ENCODE results near the gene TXNDC5. TPM values are rescaled to one million over a fixed set of nuclear protein-coding genes. Genes with fewer than 3 reads are reported as not detected.

TXNDC5 gene
- total RNA-seq, 1 experiment from 2014 or later: 162 TPM

DNA sequence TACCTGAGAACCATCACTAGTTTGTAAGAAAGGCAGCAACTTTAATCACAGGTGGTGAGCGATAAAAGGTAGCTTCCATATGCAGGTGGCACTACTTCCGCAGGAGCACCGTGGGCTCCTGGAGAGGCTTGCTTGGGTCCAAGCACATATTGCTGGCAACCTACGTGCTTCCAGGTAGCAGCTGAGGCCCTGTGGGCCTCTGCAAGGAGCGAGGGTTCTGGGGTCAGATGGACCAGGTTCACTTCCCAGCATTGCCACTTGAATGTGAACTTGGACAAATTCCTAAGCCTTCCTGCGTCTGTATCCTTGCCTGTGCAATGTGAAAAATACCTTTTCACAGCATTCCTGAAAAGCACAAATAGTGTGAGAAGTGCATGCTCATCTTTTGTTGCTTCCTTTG lies 31.0 kb downstream of the TXNDC5 start:
- H3K9ac ChIP-seq (ENCODE audit: low read length): no peak overlapping the region
- DNase-seq (ENCODE audit: low read depth, low spot score) (no peak), ATAC-seq (no peak; the same call in 1 of the 2 replicates)
- ChIA-PET POLR2A (no interaction called here), RAD21 (ENCODE audit: low non-redundant PET in 1 of 2, low total read pairs in 2 of 2, uncharacterized antibody in 2 of 2, unreplicated experiment in 2 of 2) (interaction anchor here in 1 of 2 experiments (0.9 kb wide), 1 partner anchor 66 kb away, joined by 3 read pairs; no protein-coding TSS in a partner anchor), CTCF (no interaction called here)
- H3K4me2 ChIP-seq (ENCODE audit: low read length): no peak overlapping the region
- BruUV-seq (replicated peaks): no TSS peak
- H3K9me2 ChIP-seq (ENCODE audit: insufficient read depth): no peaks in the 10 kb centered on the region
- H3K27ac ChIP-seq (ENCODE audit: low read depth, low read length): no peak overlapping the region
- no peak overlapping the region for H2AFZ ChIP-seq (ENCODE audit: low read depth, low read length, poor library complexity, severe bottlenecking)
- H3K4me3 ChIP-seq (replicated peaks in 1 of 2; ENCODE audit: low read depth in 1 of 2, low read length in 2 of 2): no peak overlapping the region
- H3K36me3 ChIP-seq (ENCODE audit: control insufficient read depth in 1 of 2, insufficient read depth in 2 of 2, low read length in 2 of 2): peaks cover 30 to 31% of the 10 kb centered on the region in 2 experiments
- intact Hi-C loops (cut with micrococcal nuclease): no loop called here
- no peaks in the 10 kb centered on the region for H4K20me1 ChIP-seq (ENCODE audit: insufficient read depth)
- no peaks in the 10 kb centered on the region for H3K4me1 ChIP-seq (ENCODE audit: control insufficient read depth in 1 of 2, insufficient read depth in 2 of 2, low read length in 2 of 2)
- H3K9me3 ChIP-seq (ENCODE audit: control insufficient read depth in 1 of 2, insufficient read depth in 1 of 2, low read depth in 1 of 2, low read length in 2 of 2): no peaks in the 10 kb centered on the region
- no peaks in the 10 kb centered on the region for H3K27me3 ChIP-seq (ENCODE audit: insufficient read depth, low read length)
- H3K79me2 ChIP-seq (ENCODE audit: insufficient read depth, low read length): no peaks in the 10 kb centered on the region
- TF ChIP-seq RAD21 (IDR thresholded peaks at IDR 0.05; ENCODE audit: low read depth): no peak
- TF ChIP-seq ZFX (IDR thresholded peaks at IDR 0.05): no peak
- TF ChIP-seq CEBPB (IDR thresholded peaks at IDR 0.05; ENCODE audit: low read depth): no peak
- TF ChIP-seq FOSL1 (IDR thresholded peaks at IDR 0.05; ENCODE audit: low read depth): no peak
- no peak for TF ChIP-seq SP1 (IDR thresholded peaks at IDR 0.05; ENCODE audit: low read depth)
- no peak for TF ChIP-seq ZBTB33 (IDR thresholded peaks at IDR 0.05; ENCODE audit: extremely low read depth, insufficient replicate concordance, low read length)
- TF ChIP-seq CBX3 (IDR thresholded peaks at IDR 0.05; ENCODE audit: low read depth): no peak
- no peak for TF ChIP-seq EZH2 (IDR thresholded peaks at IDR 0.05)
- TF ChIP-seq REST (IDR thresholded peaks at IDR 0.05; ENCODE audit: low read depth): no peak
- TF ChIP-seq JUND (IDR thresholded peaks at IDR 0.05): no peak
- TF ChIP-seq ELF1 (IDR thresholded peaks at IDR 0.05; ENCODE audit: borderline replicate concordance, low read depth): no peak
- TF ChIP-seq YY1 (IDR thresholded peaks at IDR 0.05; ENCODE audit: extremely low read depth, insufficient replicate concordance, low read depth, low read length): no peak
- TF ChIP-seq EZH2phosphoT487 (IDR thresholded peaks at IDR 0.05; ENCODE audit: borderline replicate concordance): no peak
- no peak for TF ChIP-seq MAX (IDR thresholded peaks at IDR 0.05)
